Ovary (tissue), 3 donors: ENCODE results near the gene CROCC2.

Experiments used
- CTCF ChIP-seq, 3 donors: fragments of 450-650 bp in 2 of 3; fragments of 200-600 bp in 1 of 3; IDR thresholded peaks; one replicate each; pipeline versions ENCODE4 v1.5.1 to v1.8.0; 2016 to 2022; ENCODE audit warnings: antibody characterized with exemption in 3 of 3, mild to moderate bottlenecking in 1 of 3
- EP300 ChIP-seq: sonication (generic); formaldehyde crosslinking; IDR thresholded peaks from one replicate; pipeline ENCODE4 v1.6.1; 2017; ENCODE audit warnings: antibody characterized with exemption
- POLR2A ChIP-seq: fragments of 450-650 bp; IDR thresholded peaks from one replicate; pipeline ENCODE4 v1.6.1; 2017; ENCODE audit warnings: antibody characterized with exemption, mild to moderate bottlenecking, moderate library complexity
- donor health status: DM: no; HTN: no; CAD: no.

GRCh38 chr2:240893363-240893844 is 12.7 kb upstream of the CROCC2 start:
- TF ChIP-seq CTCF (IDR thresholded peaks at IDR 0.05), result no peak
- no peak for TF ChIP-seq POLR2A
- no peak for TF ChIP-seq EP300
